CD4-positive, CD25-positive, alpha-beta regulatory T cell (primary cell): Measurements from ENCODE around the gene IQSEC1. TPM values are rescaled to one million over a fixed set of nuclear protein-coding genes. Genes with fewer than 3 reads are reported as not detected.
A peak's percentile ranks its signal among the peaks of the same experiment; 100 is the strongest.

ENCODE experiments used
- ATAC-seq, 2 donors: fragments of 150-1000 bp; cut with Tn5 transposase; one replicate each; pipeline ENCODE4 v1.10.0; 2021; ENCODE audit warnings: low read depth in 2 of 2, moderate number of reproducible peaks in 2 of 2, moderate library complexity in 1 of 2
- DNase-seq, 3 donors: peaks; one replicate each; pipeline versions ENCODE4 v3.0.0 to v3.0.0-alpha.2; 2012 to 2022; ENCODE audit warnings: mixed read lengths in 1 of 3
- H3K27ac ChIP-seq: one replicate; pipeline ENCODE4 v1.7.0; 2013; ENCODE audit warnings: mild to moderate bottlenecking, low read length; ENCODE audit not compliant: insufficient read depth, poor library complexity, severe bottlenecking
- H3K27me3 ChIP-seq: one replicate; pipeline ENCODE4 v1.7.0; 2013; ENCODE audit warnings: low read length; ENCODE audit not compliant: control insufficient read depth, insufficient read depth
- H3K36me3 ChIP-seq: one replicate; pipeline ENCODE4 v1.7.0; 2013; ENCODE audit warnings: mild to moderate bottlenecking, low read length, moderate library complexity; ENCODE audit not compliant: control insufficient read depth, insufficient read depth
- H3K4me1 ChIP-seq: 2 replicates; pipeline ENCODE4 v1.7.0; 2013; ENCODE audit warnings: mild to moderate bottlenecking, low read length; ENCODE audit not compliant: insufficient read depth, control insufficient read depth, poor library complexity, severe bottlenecking
- H3K4me3 ChIP-seq: one replicate; pipeline ENCODE4 v1.7.0; 2013; ENCODE audit warnings: low read depth, mild to moderate bottlenecking, low read length, moderate library complexity
- H3K9me3 ChIP-seq, 2 experiments: 1 replicate in 1 of 2; 2 replicates in 1 of 2; pipeline ENCODE4 v1.7.0; 2013; ENCODE audit warnings: low read length in 2 of 2, mild to moderate bottlenecking in 1 of 2, moderate library complexity in 1 of 2; ENCODE audit not compliant: control insufficient read depth in 2 of 2
- H3K27ac Mint-ChIP-seq, 3 donors: one replicate each; pipeline ENCODE4 v1.8.0; 2020 to 2022; ENCODE audit warnings: mild to moderate bottlenecking in 3 of 3, mixed read lengths in 3 of 3, moderate library complexity in 2 of 3
- H3K27me3 Mint-ChIP-seq: one replicate; pipeline ENCODE4 v1.8.0; 2022; ENCODE audit warnings: mild to moderate bottlenecking, mixed read lengths
- H3K36me3 Mint-ChIP-seq: one replicate; pipeline ENCODE4 v1.8.0; 2020; ENCODE audit warnings: mixed read lengths
- H3K4me1 Mint-ChIP-seq, 4 donors: one replicate each; pipeline ENCODE4 v1.8.0; 2020 to 2022; ENCODE audit warnings: mixed read lengths in 4 of 4, mild to moderate bottlenecking in 1 of 4
- H3K4me3 Mint-ChIP-seq, 4 donors: one replicate each; pipeline ENCODE4 v1.8.0; 2020 to 2022; ENCODE audit warnings: mild to moderate bottlenecking in 4 of 4, mixed read lengths in 4 of 4, moderate library complexity in 3 of 4
- H3K9me3 Mint-ChIP-seq, 7 donors: one replicate each; pipeline ENCODE4 v1.8.0; 2020 to 2022; ENCODE audit warnings: mixed read lengths in 7 of 7, mild to moderate bottlenecking in 3 of 7, moderate library complexity in 2 of 7
- polyA plus RNA-seq, 4 donors: library from polyadenylated mRNA; unstranded; fragments of 300-500 nt; fragmentation: Illumina TruSeq; gene quantifications; one replicate each; pipeline ENCODE4 v1.2.3, GENCODE V29; 2021
- total RNA-seq: library from RNA; stranded (reverse); gene quantifications from one replicate; pipeline ENCODE4 v1.2.3, GENCODE V29; 2022

IQSEC1 gene
- total and polyA plus RNA-seq, 5 donors from 2014 or later, result 17.7 to 131 (median 21.1) TPM

DNA sequence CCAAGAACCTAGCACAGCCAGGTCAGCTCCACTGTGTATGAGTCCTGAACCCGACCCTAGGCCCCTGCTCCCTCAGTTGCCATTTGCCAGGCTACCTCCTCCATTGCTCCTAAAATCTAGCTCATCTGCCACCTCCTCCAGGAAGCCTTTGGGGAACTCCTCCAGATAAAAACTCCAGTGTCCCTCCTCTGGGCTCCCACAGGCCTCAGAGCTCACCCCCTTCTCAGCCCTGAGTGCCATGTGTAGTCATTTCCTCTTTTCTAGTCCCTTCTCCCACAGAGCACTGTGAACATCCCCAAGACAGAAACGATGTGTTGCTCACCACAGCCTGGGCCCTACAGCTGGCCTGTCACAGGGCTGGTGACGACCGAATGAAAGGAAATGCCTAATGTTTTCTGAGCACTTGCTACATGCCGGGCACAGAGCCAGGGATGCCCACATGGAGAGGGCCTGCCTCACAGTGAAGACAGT lies 61.0 kb downstream of the IQSEC1 start:
- H3K27ac Mint-ChIP-seq, result peak overlapping the region; percentile 97 to 100 (median 97)
- Histone ChIP-seq H3K9me3 (no peaks in the 10 kb centered on the region), H3K4me3 (peak overlapping the region; percentile 39), H3K27ac (peak overlapping the region; percentile 96), H3K27me3 (no peaks in the 10 kb centered on the region), H3K36me3 (peaks cover 6% of the 10 kb centered on the region), H3K4me1 (peaks cover 100% of the 10 kb centered on the region)
- peaks cover 0 to 2% (median 0%) of the 10 kb centered on the region in 7 donors for H3K9me3 Mint-ChIP-seq
- DNase-seq (peak; percentile 26 to 80 (median 35)), ATAC-seq (peak in 1 of 2 donors; percentile 15)
- peak overlapping the region; percentile 83 to 96 (median 92) for H3K4me3 Mint-ChIP-seq
- H3K36me3 Mint-ChIP-seq, result peaks cover 18% of the 10 kb centered on the region
- H3K27me3 Mint-ChIP-seq, result no peaks in the 10 kb centered on the region
- H3K4me1 Mint-ChIP-seq, result peaks cover 30 to 86% (median 61%) of the 10 kb centered on the region in 4 donors

DNA sequence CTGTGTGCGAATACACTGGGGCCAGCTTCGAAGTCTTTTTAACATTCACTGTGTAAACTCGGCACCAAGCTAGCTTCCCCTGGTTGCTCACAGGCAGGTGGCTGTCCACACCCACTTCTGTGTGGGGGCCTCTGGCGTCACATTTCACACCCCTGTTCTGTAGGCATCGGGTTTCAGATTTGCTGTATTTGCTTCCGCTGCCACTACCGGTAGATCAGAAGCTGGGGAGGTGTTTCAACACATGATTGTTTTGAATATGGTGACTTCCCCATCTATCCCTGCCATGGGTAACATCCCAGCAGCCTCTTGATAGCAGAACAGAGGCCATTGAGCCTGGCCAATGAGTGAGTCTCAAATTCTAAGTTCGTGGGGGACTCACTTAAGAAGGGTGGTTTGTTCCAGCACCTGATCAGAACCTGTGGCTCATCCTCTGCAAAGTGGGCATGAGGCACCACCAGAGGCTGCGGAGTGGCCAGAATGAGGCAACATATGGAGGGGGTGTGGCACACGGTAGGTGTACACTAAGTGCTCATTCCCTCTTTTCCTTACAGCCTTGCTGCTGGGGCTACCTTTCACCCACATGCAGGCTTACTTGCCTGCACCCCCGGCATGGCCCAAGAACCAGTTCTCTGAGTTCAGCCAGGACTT lies 61.5 kb downstream of the IQSEC1 start:
- peaks cover 18% of the 10 kb centered on the region for H3K36me3 Mint-ChIP-seq

DNA sequence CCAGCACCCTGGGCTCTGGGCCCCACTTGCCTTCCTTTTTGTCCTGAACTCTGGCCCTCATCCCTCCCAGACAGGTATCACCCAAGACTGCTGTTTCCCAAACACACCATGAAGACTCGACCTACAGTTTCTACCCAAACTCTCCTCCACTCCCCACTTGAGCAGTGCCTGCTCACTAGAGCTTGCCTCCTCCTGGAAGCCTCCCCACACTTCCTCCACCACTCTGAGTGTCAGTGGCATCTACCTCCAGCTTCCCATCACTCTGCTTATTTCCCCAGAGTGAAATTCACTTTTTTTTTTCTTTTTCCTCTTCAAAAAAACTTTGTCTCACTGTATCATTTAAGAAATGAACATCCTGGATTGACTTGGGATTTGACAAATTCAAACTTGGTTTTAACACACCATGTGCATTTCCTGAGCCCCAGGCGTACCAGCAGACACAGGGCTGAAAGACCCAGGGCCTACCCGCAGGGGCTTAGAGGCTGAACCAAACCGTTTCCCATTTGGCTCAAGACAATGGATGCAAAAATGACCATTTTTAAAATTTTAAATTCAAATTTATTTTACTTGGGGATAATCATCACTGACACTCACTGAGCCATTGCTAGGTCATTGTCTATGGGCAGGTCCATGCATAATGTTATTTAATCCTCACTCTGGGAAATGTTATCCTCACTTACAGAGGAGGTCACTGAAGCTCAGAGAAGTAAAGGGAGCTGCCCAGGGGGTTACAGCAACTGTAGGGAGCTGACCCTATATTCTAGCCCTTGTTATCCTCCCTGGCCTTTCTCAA lies 62.3 kb downstream of the IQSEC1 start:
- Mint-ChIP-seq H3K27ac (peak overlapping the region; percentile 97 to 100 (median 97)), H3K9me3 (peaks cover 0 to 2% (median 0%) of the 10 kb centered on the region in 7 donors), H3K4me3 (peak overlapping the region; percentile 83 to 96 (median 92)), H3K4me1 (peaks cover 19 to 85% (median 53%) of the 10 kb centered on the region in 4 donors), H3K27me3 (no peaks in the 10 kb centered on the region), H3K36me3 (peaks cover 18% of the 10 kb centered on the region)
- ATAC-seq, result no peak
- H3K9me3 ChIP-seq, result no peaks in the 10 kb centered on the region
- peaks cover 100% of the 10 kb centered on the region for H3K4me1 ChIP-seq
- peak overlapping the region; percentile 96 for H3K27ac ChIP-seq
- H3K27me3 ChIP-seq, result no peaks in the 10 kb centered on the region
- peaks cover 14% of the 10 kb centered on the region for H3K36me3 ChIP-seq
- peak overlapping the region; percentile 39 for H3K4me3 ChIP-seq
- no peak for DNase-seq

More for the DNA sequence above, 61.5 kb downstream of the IQSEC1 start:
- Histone ChIP-seq H3K27me3 (no peaks in the 10 kb centered on the region), H3K9me3 (no peaks in the 10 kb centered on the region), H3K4me1 (peaks cover 100% of the 10 kb centered on the region), H3K36me3 (peaks cover 12% of the 10 kb centered on the region), H3K27ac (peak overlapping the region; percentile 96), H3K4me3 (peak overlapping the region; percentile 39)
- ATAC-seq, result peak; percentile 83 to 84
- Mint-ChIP-seq H3K9me3 (peaks cover 0 to 2% (median 0%) of the 10 kb centered on the region in 7 donors), H3K27me3 (no peaks in the 10 kb centered on the region), H3K4me3 (peak overlapping the region; percentile 83 to 96 (median 92)), H3K4me1 (peaks cover 24 to 85% (median 56%) of the 10 kb centered on the region in 4 donors), H3K27ac (peak overlapping the region; percentile 97 to 100 (median 97))
- DNase-seq, result peak; percentile 73 to 97 (median 89)

DNA sequence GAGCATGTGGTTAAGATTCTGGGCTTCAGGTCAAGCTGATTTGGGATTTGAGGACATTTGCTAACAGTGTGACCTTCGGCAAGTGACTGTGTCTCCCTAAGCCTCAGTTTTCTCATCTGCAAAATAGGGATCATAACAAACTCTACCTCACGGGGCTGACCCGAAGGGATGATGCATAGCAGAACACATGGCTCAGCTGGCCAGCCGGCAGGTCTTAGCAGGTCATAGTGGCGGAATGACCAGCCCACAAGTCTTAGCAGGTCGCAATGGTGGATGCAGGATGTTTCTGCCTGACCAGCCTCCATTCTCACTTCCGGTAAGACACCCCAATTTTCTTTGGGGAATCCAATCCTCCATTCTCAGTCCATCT lies 63.3 kb downstream of the IQSEC1 start:
- Histone ChIP-seq H3K27ac (peak overlapping the region; percentile 96), H3K27me3 (no peaks in the 10 kb centered on the region), H3K4me1 (peaks cover 100% of the 10 kb centered on the region), H3K9me3 (no peaks in the 10 kb centered on the region), H3K36me3 (peaks cover 19% of the 10 kb centered on the region), H3K4me3 (peak overlapping the region; percentile 60)
- Mint-ChIP-seq H3K27ac (peak overlapping the region; percentile 97 to 100 (median 97)), H3K9me3 (peaks cover 0 to 2% (median 0%) of the 10 kb centered on the region in 7 donors), H3K27me3 (no peaks in the 10 kb centered on the region), H3K4me1 (peaks cover 19 to 95% (median 62%) of the 10 kb centered on the region in 4 donors), H3K4me3 (peak overlapping the region; percentile 73 to 96 (median 83)), H3K36me3 (peaks cover 18% of the 10 kb centered on the region)
- no peak for DNase-seq
- no peak for ATAC-seq

GRCh38 chr3:13009132-13009945 lies 63.9 kb downstream of the IQSEC1 start:
- H3K27me3 Mint-ChIP-seq, result no peaks in the 10 kb centered on the region
- H3K4me1 Mint-ChIP-seq, result peaks cover 19 to 98% (median 64%) of the 10 kb centered on the region in 4 donors
- H3K4me3 ChIP-seq, result peak overlapping the region; percentile 60
- H3K36me3 ChIP-seq, result peaks cover 19% of the 10 kb centered on the region
- H3K27ac Mint-ChIP-seq, result peak overlapping the region; percentile 97 to 100 (median 97)
- no peaks in the 10 kb centered on the region for H3K27me3 ChIP-seq
- peaks cover 100% of the 10 kb centered on the region for H3K4me1 ChIP-seq
- ATAC-seq, result no peak
- peak overlapping the region; percentile 96 for H3K27ac ChIP-seq
- peaks cover 0 to 2% (median 0%) of the 10 kb centered on the region in 7 donors for H3K9me3 Mint-ChIP-seq
- H3K9me3 ChIP-seq, result no peaks in the 10 kb centered on the region
- H3K4me3 Mint-ChIP-seq, result peak overlapping the region; percentile 73 to 96 (median 83)
- H3K36me3 Mint-ChIP-seq, result peaks cover 18% of the 10 kb centered on the region
- DNase-seq, result peak; percentile 39 to 78 (median 54)

- peaks cover 15% of the 10 kb centered on the region for H3K36me3 Mint-ChIP-seq
- peaks cover 0 to 2% (median 0%) of the 10 kb centered on the region in 7 donors for H3K9me3 Mint-ChIP-seq
- H3K4me1 Mint-ChIP-seq, result peaks cover 23 to 98% (median 69%) of the 10 kb centered on the region in 4 donors
- H3K36me3 ChIP-seq, result peaks cover 19% of the 10 kb centered on the region
- ATAC-seq (no peak), DNase-seq (no peak)
- H3K4me3 ChIP-seq, result peak overlapping the region; percentile 60
- peak overlapping the region; percentile 73 to 96 (median 83) for H3K4me3 Mint-ChIP-seq
- peaks cover 97% of the 10 kb centered on the region for H3K4me1 ChIP-seq
- H3K9me3 ChIP-seq, result no peaks in the 10 kb centered on the region
- H3K27me3 ChIP-seq, result no peaks in the 10 kb centered on the region
- peak overlapping the region; percentile 95 to 97 (median 97) for H3K27ac Mint-ChIP-seq
- peak overlapping the region; percentile 96 for H3K27ac ChIP-seq
- no peaks in the 10 kb centered on the region for H3K27me3 Mint-ChIP-seq
Measured at GRCh38 chr3:13008155-13008995, 64.9 kb downstream of the IQSEC1 start.
